SK-N-MC (cell line): ENCODE results near the gene AQP5.

Source experiments
- EZH2 ChIP-seq: fragments of 200-600 bp; sonication (generic); IDR thresholded peaks from one replicate; pipeline ENCODE4 v1.6.1; 2017; ENCODE audit warnings: antibody characterized with exemption
- FOXP2 ChIP-seq: optimal IDR thresholded peaks from 2 replicates; pipeline ENCODE3; 2011; ENCODE audit warnings: mild to moderate bottlenecking, moderate library complexity; ENCODE audit not compliant: insufficient read depth; ENCODE audit errors: extremely low read length, control extremely low read depth
- POLR2AphosphoS5 ChIP-seq: IDR thresholded peaks from 2 replicates; pipeline ENCODE4 v1.6.1; 2012; ENCODE audit warnings: mild to moderate bottlenecking, low read depth, low read length, borderline replicate concordance

GRCh38 chr12:49982246-49983087, 20.8 kb downstream of the AQP5 start:
- TF ChIP-seq POLR2AphosphoS5 = no peak
- TF ChIP-seq EZH2 = no peak
- no peak for TF ChIP-seq FOXP2
